Stimulated activated CD8-positive, alpha-beta memory T cell treated with anti-CD3 and anti-CD28 coated beads, Interleukin-7, amount 100 ng/mL, for 48 hours (primary cell): ENCODE results near the gene DMRTC1.
"Not testable (repeated sequence)": the region's sequence is repeated elsewhere in the genome, so short reads cannot be mapped to it uniquely, and the experiment has no call there.

Experiments used
- DNase-seq, 2 donors: peaks; one replicate each; pipeline ENCODE4 v3.0.0-alpha.2; 2020; ENCODE audit warnings: low read depth in 1 of 2; ENCODE audit errors: extremely low read depth in 1 of 2

Gene DMRTC1

DNA sequence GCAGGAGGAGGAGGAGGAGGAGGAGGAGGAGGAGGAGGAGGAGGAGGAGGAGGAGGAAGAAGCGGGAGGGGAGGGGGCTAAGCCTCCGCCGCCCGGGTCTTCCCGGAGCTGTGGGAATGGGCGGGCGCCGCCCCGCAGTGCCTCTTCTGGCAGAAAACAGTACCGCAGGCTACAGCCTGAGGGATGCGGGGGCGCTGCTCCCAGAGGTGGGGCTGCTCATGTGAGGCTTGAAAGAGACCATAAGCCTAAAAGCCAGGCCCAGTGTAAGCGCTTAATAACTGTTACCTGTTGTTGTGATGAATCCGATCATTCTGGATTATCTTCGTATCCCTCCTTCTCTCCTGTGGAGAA is at the start of gene DMRTC1:
Gene DMRTC1, minus strand, starts transcription at position 19 of the 351 bp plus-strand sequence. CDS start 68,143 bp downstream, outside the sequence.
- not testable (repeated sequence) for DNase-seq

GRCh38 chrX:72980894-72981469 is 37.3 kb upstream of the DMRTC1 start:
- not testable (repeated sequence) for DNase-seq

DNA sequence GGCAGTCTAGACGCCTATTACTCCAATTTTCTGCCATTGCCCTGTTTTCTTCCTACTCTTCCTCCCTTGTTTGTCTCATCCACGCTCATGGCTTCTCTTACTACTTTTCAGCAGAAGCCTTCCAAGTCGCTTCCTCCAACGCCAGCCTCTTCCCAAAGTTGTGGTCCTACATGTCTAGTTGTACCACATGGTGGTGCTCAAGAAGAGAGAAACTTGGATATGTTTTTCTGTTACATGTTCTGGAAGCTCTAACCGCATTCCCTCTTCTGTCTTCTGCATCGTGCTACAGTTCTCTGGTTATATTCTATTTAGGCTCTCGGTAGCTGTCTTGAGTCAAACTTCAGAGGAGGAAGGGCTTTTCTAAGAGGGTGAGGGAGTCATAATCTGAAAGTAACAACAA is 31.2 kb upstream of the DMRTC1 start:
- DNase-seq = not testable (repeated sequence)

DNA sequence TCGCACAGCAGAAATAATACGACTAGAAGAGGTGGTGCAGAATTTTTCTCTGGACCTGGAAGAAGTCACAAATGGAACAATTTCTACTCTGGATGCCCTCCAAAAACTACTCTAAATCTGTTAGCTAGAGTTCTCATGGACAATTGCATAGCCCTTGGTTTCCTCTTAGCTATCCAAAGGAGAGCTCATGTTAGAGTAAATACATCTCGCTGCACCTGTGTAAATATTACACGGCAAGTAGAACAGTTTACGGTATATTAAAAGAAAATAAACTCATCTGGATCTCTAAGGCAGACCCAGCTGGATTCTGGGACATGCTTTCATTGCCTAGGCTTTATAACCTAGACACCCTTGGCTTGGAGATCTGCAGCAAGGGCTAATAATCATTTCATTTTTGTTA is 28.2 kb upstream of the DMRTC1 start:
- DNase-seq = not testable (repeated sequence)

DNA sequence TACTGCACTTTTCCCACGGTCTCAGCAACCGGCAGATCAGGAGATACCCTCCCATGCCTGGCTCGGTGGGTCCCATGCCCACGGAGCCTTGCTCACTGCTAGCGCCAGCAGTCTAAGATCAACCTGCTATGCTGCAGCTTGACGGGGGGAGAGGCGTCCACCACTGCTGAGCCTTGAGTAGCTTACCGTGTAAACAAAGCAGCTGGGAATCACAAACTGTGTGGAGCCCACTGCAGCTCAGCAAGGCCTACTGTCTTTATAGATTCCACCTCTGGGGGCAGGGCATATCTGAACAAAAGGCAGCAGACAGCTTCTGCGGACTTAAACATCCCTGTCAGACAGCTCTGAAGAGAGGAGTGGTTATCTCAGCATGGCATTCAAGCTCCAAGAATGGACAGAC is 16.3 kb upstream of the DMRTC1 start:
- DNase-seq = not testable (repeated sequence)

DNA sequence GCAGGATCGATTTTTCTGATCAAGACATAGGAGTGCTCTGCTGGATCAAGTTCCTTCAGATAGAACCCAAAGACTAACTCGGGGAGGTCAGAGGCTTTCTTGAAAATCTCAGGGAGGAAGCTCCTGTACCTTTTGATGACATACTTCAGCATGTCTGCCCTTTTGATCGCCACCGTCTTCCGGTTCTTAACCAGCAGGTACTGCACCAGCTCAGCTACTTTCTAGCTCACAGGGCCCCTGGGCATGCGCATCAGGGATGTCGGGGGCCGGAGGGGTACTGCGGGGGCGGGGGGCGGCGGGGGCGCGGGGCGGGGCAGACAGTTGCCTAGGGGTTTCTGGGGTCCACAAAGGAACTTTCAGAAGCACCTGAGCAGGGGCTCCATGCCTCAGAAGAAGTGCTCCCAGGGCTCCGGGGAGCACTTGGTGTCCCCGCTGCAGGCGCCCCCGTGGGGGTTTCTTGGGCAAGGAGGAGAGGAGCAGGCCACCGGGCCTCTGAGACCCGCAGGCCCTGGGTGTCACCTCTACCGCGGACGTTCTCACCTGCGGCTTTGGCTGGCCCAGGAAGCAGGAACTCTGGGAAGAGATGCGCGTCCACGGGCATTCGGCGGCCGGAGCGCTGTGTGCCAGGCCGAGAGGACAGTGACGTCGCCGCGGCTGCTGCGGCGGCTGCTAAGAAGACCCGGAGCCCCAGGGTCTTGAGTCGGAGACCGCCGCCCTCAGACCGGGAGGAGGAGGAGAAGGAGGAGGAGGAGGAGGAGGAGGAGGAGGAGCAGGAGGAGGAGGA is 410 bp downstream of the DMRTC1 start:
- DNase-seq = not testable (repeated sequence)

DNA sequence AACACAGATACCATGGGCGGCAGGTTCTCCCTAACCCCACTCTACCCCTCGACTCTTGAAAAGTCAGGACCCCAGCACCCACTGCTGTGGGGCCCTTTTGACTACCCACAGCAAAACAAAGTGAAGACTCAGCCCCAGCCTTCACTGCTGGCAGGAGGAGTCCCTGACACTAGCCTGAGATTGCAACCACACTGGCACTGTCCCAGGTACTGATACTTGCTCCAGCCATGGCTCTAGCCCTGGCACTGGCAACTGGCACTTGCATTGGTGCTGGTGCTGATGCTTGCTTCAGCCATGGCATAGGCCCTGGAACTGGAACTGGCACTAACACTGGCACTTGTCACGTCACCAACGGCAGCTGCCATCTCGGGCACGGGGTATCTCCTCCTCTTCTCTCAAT is 1.4 kb downstream of the DMRTC1 start:
- DNase-seq = not testable (repeated sequence)

GRCh38 chrX:72937906-72938305 is 5.7 kb downstream of the DMRTC1 start, which contains the start of gene FAM236A:
Gene FAM236A, plus strand, starts transcription at chrX:72938206. Its CDS starts 57 bp downstream, at chrX:72938263.
- not testable (repeated sequence) for DNase-seq

DNA sequence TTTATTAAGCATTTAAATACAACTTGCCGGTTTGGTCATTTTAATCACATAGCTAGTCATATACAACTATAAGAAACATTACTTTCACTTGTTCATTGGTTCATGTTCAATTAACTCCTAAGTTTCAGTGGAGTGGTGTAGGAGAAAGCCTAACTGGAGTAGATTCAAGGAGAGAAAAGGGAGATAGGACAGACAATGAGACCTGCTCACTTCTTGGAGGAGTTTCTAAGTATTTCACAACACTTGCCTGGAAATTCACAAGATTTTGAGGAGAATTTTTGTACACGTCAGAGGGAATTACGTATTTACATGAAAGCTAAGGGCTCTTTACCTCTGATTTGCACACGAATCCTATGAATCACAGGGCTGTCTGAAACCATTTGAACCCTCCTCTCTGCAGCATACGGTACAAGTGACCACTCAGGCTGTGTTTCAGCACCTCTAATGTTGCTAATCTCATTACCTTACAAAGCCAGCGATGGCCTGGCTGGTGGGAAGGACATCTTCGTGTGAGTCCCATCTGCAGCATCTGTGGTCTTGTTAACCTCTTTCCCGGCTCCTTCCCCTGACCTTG is 6.7 kb downstream of the DMRTC1 start:
- DNase-seq = not testable (repeated sequence)

DNA sequence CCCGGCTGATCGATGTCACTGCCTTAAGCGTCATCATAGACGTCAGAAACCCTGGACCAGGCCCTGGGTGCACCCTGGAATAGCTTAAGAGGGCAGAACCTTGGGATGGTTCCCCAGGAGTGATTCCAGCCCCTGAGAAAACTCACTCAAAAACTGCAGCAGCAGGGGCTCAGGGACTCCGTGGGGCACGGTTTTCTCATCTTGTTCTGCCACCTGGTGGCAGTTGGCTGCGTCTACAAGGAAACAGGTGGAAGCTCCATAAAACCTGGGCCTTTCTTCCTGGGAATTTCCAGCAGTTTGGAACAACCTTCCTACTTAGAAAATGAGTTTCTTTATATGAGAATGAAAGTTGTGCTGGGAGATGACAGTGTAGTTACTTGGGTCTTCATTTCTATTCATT is 7.2 kb downstream of the DMRTC1 start:
- DNase-seq = not testable (repeated sequence)

DNA sequence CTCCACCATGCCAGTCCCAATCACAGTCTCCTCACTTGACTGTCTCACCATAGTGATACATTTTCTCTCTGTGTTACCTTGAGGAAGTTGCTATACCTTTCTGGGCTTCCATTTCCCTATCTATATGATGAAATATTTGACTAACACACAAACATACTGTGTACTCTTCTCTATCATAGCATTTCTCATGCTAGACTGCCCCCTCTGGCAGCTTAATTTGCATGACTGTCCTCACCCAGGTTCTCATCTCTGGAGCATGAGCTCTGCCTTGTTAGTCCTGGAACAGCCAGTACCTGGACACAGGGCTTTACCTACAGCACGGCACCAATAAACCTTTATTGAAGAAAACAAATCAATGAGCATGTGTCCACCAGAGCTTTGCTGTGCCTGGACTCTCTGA is 11.4 kb downstream of the DMRTC1 start:
- DNase-seq = not testable (repeated sequence)

DNA sequence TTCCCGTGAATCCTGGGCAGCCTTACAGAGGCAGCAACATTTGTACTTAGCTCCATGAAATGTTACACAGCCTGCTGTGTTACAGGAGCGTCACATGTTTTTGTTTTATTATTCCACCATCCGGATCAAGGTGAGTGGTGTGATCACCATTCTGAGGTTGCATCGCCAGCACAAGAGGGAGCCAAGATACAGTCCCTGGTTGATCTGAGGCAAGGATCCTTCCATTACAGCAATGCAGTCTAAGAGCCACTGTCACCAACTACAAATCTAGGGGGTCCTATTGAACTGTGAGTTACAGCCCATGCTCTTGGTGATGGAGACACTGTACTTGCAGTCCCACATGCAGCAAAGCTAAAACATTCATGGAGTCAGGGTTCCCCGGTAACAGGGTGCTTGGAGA is 27.5 kb downstream of the DMRTC1 start:
- DNase-seq = not testable (repeated sequence)

- DNase-seq = not testable (repeated sequence)
These were observed 31.3 kb downstream of the DMRTC1 start, which contains the start of gene FAM236C for GRCh38 chrX:72912315-72912714. Gene FAM236C, plus strand, starts transcription at chrX:72912615. Its CDS starts 100 bp downstream, at chrX:72912715.

- DNase-seq = not testable (repeated sequence)
These were observed 53.9 kb downstream of the DMRTC1 start for GRCh38 chrX:72889740-72890139.

- not testable (repeated sequence) for DNase-seq
These were observed 60.7 kb downstream of the DMRTC1 start for GRCh38 chrX:72882898-72883297.

- DNase-seq = not testable (repeated sequence)
These were observed 106.1 kb downstream of the DMRTC1 start for GRCh38 chrX:72837532-72837931.

DNA sequence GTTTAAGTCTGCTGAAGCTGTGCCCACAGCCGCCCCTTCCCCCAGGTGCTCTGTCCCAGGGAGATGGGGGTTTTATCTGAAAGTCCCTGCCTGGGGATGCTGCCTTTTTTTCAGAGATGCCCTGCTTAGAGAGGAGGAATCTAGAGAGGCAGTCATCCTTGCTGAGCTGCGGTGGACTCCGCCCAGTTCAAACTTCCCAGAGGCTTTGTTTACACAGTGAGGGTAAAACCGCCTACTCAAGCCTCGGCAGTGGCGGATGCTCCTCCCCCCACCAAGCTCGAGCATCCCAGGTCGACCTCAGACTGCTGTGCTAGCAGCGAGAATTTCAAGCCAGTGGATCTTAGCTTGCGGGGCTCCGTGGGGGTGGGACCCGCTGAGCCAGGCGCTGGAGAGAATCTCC is 112.9 kb downstream of the DMRTC1 start:
- DNase-seq = not testable (repeated sequence)
